ENCODE results near the gene VANGL2.

Gene VANGL2

GRCh38 chr1:160365325-160365724 lies 35.0 kb upstream of the VANGL2 start:
- H3K9me3 ChIP-seq (ENCODE audit: insufficient read depth, low read length): no peaks in the 10 kb centered on the region
- no peak overlapping the region for H3K9ac ChIP-seq (ENCODE audit: insufficient read length, low read depth)
- TF ChIP-seq SUZ12 (IDR thresholded peaks at IDR 0.05; ENCODE audit: extremely low read depth, insufficient read depth, insufficient read length) (no peak), YY1 (IDR thresholded peaks at IDR 0.05; ENCODE audit: insufficient read depth, insufficient read length) (no peak), ZNF274 (IDR thresholded peaks at IDR 0.05; ENCODE audit: low read depth, low read length) (no peak)
- H3K4me1 ChIP-seq (ENCODE audit: insufficient read depth, insufficient read length): peaks cover 23% of the 10 kb centered on the region
- no peak for DNase-seq (ENCODE audit: low read depth, low spot score)
- peaks cover 13% of the 10 kb centered on the region for H3K36me3 ChIP-seq (ENCODE audit: insufficient read depth, insufficient read length, low read length)
- H3K4me3 ChIP-seq (ENCODE audit: insufficient read length, low read depth): no peak overlapping the region
- no peaks in the 10 kb centered on the region for H3K27me3 ChIP-seq (ENCODE audit: insufficient read depth, insufficient read length)

GRCh38 chr1:160366731-160367515 lies 33.4 kb upstream of the VANGL2 start, which contains the start of gene NHLH1:
TSS of gene NHLH1 (plus strand) at chr1:160367071. CDS start at chr1:160370732, 3,661 bp downstream.
- Histone ChIP-seq H3K4me3 (ENCODE audit: insufficient read length, low read depth) (no peak within 1 kb of the TSS), H3K27me3 (ENCODE audit: insufficient read depth, insufficient read length) (no peaks in the 10 kb centered on the region), H3K9ac (ENCODE audit: insufficient read length, low read depth) (no peak within 1 kb of the TSS), H3K4me1 (ENCODE audit: insufficient read depth, insufficient read length) (peaks cover 18% of the 10 kb centered on the region), H3K36me3 (ENCODE audit: insufficient read depth, insufficient read length, low read length) (no peaks in the 10 kb centered on the region), H3K9me3 (ENCODE audit: insufficient read depth, low read length) (no peaks in the 10 kb centered on the region)
- DNase-seq (ENCODE audit: low read depth, low spot score): no peak
- no peak for TF ChIP-seq ZNF274 (IDR thresholded peaks at IDR 0.05; ENCODE audit: low read depth, low read length)
- no peak for TF ChIP-seq SUZ12 (IDR thresholded peaks at IDR 0.05; ENCODE audit: extremely low read depth, insufficient read depth, insufficient read length)
- TF ChIP-seq YY1 (IDR thresholded peaks at IDR 0.05; ENCODE audit: insufficient read depth, insufficient read length): no peak

- no peak overlapping the region for H3K4me3 ChIP-seq (ENCODE audit: insufficient read length, low read depth)
Measured at GRCh38 chr1:160367516-160367900, 32.9 kb upstream of the VANGL2 start.

GRCh38 chr1:160367934-160368923 lies 32.1 kb upstream of the VANGL2 start:
- Histone ChIP-seq H3K36me3 (ENCODE audit: insufficient read depth, insufficient read length, low read length) (no peaks in the 10 kb centered on the region), H3K4me3 (ENCODE audit: insufficient read length, low read depth) (no peak overlapping the region), H3K4me1 (ENCODE audit: insufficient read depth, insufficient read length) (peaks cover 9% of the 10 kb centered on the region), H3K9me3 (ENCODE audit: insufficient read depth, low read length) (no peaks in the 10 kb centered on the region), H3K27me3 (ENCODE audit: insufficient read depth, insufficient read length) (no peaks in the 10 kb centered on the region), H3K9ac (ENCODE audit: insufficient read length, low read depth) (no peak overlapping the region)
- no peak for DNase-seq (ENCODE audit: low read depth, low spot score)
- TF ChIP-seq ZNF274 (IDR thresholded peaks at IDR 0.05; ENCODE audit: low read depth, low read length): no peak
- TF ChIP-seq YY1 (IDR thresholded peaks at IDR 0.05; ENCODE audit: insufficient read depth, insufficient read length): no peak

More at GRCh38 chr1:160367516-160367900, 32.9 kb upstream of the VANGL2 start:
- no peaks in the 10 kb centered on the region for H3K9me3 ChIP-seq (ENCODE audit: insufficient read depth, low read length)
- no peak overlapping the region for H3K9ac ChIP-seq (ENCODE audit: insufficient read length, low read depth)
- no peak for TF ChIP-seq ZNF274 (IDR thresholded peaks at IDR 0.05; ENCODE audit: low read depth, low read length)
- no peak for TF ChIP-seq YY1 (IDR thresholded peaks at IDR 0.05; ENCODE audit: insufficient read depth, insufficient read length)
- TF ChIP-seq SUZ12 (IDR thresholded peaks at IDR 0.05; ENCODE audit: extremely low read depth, insufficient read depth, insufficient read length): no peak
- no peak for DNase-seq (ENCODE audit: low read depth, low spot score)
- H3K36me3 ChIP-seq (ENCODE audit: insufficient read depth, insufficient read length, low read length): no peaks in the 10 kb centered on the region
- H3K4me1 ChIP-seq (ENCODE audit: insufficient read depth, insufficient read length): peaks cover 15% of the 10 kb centered on the region
- H3K27me3 ChIP-seq (ENCODE audit: insufficient read depth, insufficient read length): no peaks in the 10 kb centered on the region

- TF ChIP-seq ZNF274 (IDR thresholded peaks at IDR 0.05; ENCODE audit: low read depth, low read length): no peak
- no peak for TF ChIP-seq YY1 (IDR thresholded peaks at IDR 0.05; ENCODE audit: insufficient read depth, insufficient read length)
- no peak for TF ChIP-seq SUZ12 (IDR thresholded peaks at IDR 0.05; ENCODE audit: extremely low read depth, insufficient read depth, insufficient read length)
- Histone ChIP-seq H3K36me3 (ENCODE audit: insufficient read depth, insufficient read length, low read length) (no peaks in the 10 kb centered on the region), H3K4me1 (ENCODE audit: insufficient read depth, insufficient read length) (peaks cover 10% of the 10 kb centered on the region), H3K4me3 (ENCODE audit: insufficient read length, low read depth) (no peak overlapping the region), H3K27me3 (ENCODE audit: insufficient read depth, insufficient read length) (no peaks in the 10 kb centered on the region), H3K9me3 (ENCODE audit: insufficient read depth, low read length) (no peaks in the 10 kb centered on the region), H3K9ac (ENCODE audit: insufficient read length, low read depth) (no peak overlapping the region)
- DNase-seq (ENCODE audit: low read depth, low spot score): no peak
Measured at GRCh38 chr1:160369087-160369486, 31.3 kb upstream of the VANGL2 start.

GRCh38 chr1:160370561-160371345 lies 29.6 kb upstream of the VANGL2 start:
- no peak for DNase-seq (ENCODE audit: low read depth, low spot score)
- H3K4me3 ChIP-seq (ENCODE audit: insufficient read length, low read depth): no peak overlapping the region
- H3K27me3 ChIP-seq (ENCODE audit: insufficient read depth, insufficient read length): no peaks in the 10 kb centered on the region
- H3K9me3 ChIP-seq (ENCODE audit: insufficient read depth, low read length): no peaks in the 10 kb centered on the region
- no peak overlapping the region for H3K9ac ChIP-seq (ENCODE audit: insufficient read length, low read depth)
- peaks cover 22% of the 10 kb centered on the region for H3K4me1 ChIP-seq (ENCODE audit: insufficient read depth, insufficient read length)
- H3K36me3 ChIP-seq (ENCODE audit: insufficient read depth, insufficient read length, low read length): no peaks in the 10 kb centered on the region
- no peak for TF ChIP-seq ZNF274 (IDR thresholded peaks at IDR 0.05; ENCODE audit: low read depth, low read length)
- TF ChIP-seq SUZ12 (IDR thresholded peaks at IDR 0.05; ENCODE audit: extremely low read depth, insufficient read depth, insufficient read length): no peak
- no peak for TF ChIP-seq YY1 (IDR thresholded peaks at IDR 0.05; ENCODE audit: insufficient read depth, insufficient read length)
